ENCODE results near the gene TMEM209.
"Not testable (repeated sequence)": the region's sequence is repeated elsewhere in the genome, so short reads cannot be mapped to it uniquely, and the experiment has no call there.

TMEM209 gene

DNA sequence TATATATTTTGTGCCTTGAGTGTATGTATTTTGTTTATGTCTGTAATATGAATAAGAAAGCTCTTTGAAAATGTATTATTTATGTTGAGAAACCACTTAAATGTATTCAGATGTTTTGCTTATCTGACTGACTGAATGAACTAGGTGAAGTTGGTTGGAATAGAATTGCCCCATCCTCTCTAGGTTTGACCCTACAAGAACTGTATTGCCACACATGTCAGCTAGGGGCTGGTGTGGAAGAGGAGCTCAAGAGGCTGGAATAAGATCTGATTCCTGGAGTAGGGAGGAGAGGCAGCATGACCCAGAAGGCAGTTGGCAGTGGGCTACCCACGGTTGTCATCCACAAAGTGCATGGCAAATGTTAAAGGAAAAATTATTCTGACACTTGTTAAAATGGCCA lies 11.5 kb upstream of the TMEM209 start:
- no peak for DNase-seq

- no peak for DNase-seq
Measured at GRCh38 chr7:130216025-130216424, 10.8 kb upstream of the TMEM209 start.

DNA sequence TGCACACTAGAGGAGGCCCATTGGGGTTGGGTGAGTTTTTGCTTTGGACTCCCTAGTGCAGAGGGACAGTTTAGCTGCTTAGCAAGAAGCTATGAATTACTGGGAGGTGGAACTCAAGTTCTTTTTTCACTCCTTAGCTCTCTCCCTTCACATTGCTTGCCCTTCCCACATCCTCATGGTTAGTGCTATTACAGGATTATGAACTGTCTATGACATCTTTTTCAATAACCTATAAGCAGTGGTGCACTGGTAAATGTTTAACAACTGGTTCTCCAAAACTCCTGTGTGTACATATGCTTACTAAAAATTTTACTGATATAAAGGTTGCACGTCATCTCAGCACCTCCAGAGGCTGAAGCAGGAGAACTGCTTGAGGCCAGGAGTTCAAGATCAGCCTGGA lies 8.6 kb upstream of the TMEM209 start:
- DNase-seq = no peak

DNA sequence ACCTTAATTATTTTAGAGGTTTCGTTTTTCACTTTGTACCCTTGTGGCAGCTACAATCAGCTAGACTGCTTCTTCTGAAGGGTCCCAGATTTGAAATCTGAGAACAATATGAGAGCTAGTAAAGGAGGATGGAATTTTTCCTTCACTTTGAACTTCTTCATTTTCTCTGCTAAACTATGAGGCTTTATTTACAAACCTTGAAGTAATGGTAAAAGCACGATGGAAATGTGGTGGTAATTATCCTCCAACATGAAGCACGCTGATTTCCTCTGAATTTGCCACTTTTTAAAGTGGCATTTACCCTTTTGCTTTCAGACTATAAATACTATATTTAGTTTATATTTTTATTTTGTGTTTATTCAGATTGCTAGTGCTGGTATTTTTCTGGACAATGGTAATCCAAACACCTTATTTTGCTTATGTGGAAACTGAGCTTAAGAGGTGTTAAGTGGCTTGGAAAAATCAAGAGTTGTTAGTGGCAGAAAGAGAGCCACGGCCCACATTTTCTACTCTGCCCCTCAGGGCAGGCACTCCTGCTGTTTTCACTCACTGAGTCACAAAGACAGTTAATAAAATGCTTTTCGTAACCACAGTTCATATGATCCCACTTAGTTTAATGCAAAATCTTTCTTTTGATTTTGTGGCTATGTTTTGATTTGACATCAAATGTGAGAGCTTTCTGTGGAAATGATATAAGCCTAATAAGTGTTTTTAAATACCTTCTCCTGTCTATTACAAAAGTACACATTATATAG lies 5.2 kb upstream of the TMEM209 start:
- no peak for DNase-seq

GRCh38 chr7:130208516-130208915 lies 3.3 kb upstream of the TMEM209 start:
- DNase-seq = no peak

- no peak for DNase-seq
Measured at GRCh38 chr7:130207642-130208041, 2.4 kb upstream of the TMEM209 start, which contains the start of gene SSMEM1. Gene SSMEM1 (plus strand): TSS chr7:130207860. CDS start chr7:130207911, 51 bp downstream.

GRCh38 chr7:130207033-130207432 lies 1.8 kb upstream of the TMEM209 start:
- no peak for DNase-seq

DNA sequence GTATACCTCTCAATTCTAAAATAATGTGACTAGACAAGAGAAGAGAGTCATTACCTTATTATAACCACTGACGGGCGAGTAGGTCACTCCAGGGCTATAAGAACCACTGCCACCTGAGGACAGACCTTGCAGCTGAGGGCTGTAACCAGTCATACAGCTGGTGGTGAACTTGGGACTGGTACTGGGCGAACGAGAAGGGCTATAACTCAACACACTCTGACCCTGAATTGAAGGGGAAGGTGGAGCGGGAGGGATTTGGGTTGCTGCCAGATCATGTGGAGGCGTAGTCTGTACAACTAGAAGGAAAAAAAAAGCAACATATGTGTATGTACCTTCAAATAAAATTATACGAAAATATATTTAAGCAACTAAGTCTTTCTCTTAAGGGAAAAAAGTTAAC lies 3.4 kb downstream of the TMEM209 start:
- peak; percentile 88 for DNase-seq

GRCh38 chr7:130197094-130197493 lies 8.1 kb downstream of the TMEM209 start:
- no peak for DNase-seq

DNA sequence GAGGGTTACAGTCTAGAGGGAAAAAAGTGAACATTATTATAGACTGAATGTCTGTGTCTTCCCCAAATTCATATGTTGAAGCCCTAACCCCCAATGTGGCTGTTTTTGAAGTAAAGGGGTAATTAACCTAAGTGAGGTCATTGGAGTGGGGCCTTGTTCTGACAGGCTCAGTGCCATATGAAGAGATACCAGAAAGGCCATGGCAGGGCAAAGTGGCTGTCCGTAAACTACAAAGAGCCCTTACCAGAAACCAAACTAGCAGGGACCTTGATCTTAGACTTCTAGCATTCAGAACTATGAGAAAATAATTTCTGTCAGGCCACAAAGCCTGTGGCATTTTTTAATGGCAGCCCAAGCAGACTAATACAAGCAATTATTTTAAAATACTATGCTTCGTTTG lies 8.7 kb downstream of the TMEM209 start:
- no peak for DNase-seq

DNA sequence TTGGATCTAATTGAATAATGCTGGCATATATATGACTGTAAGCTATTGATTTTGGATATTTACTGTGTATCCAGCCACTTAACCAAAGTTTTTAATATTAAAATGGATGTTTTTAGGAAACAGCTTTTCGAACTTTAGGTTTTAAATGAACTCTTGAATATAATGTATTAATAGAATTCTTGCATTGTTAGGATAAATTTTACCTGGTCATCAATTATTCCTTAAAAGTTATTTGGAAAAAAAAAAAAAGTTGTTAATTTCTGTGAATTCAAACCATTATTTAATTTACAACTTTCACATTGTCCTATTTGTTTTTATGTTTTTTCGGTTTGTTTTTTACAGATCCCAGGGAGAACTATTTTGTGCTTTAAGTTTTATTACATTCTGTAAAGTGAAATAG lies 9.8 kb downstream of the TMEM209 start:
- DNase-seq = no peak

- no peak for DNase-seq
Measured at GRCh38 chr7:130191791-130192190, 13.4 kb downstream of the TMEM209 start.

- no peak for DNase-seq
Measured at GRCh38 chr7:130189343-130189742, 15.9 kb downstream of the TMEM209 start.

DNA sequence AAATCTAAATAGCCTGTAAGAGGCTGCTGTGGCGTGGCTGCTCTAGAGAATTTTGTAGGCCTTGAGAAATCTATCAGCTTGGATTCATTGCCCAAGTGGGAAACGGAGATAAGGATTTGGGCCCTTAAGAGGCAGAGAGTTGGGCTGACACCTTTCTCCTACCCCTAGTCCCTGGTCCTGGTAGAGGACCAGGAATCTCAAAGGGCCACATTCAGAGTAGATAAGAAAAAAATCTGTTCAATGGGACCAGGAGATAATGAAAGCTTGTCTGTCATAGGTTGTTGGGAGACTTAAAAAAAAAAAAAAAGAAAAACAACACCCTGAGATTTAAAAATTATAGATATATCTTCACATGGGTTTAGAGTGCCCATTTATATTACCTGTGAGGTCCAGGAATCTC lies 17.8 kb downstream of the TMEM209 start:
- no peak for DNase-seq

GRCh38 chr7:130184349-130184748 lies 20.9 kb downstream of the TMEM209 start:
- not testable (repeated sequence) for DNase-seq

- DNase-seq = no peak
Measured at GRCh38 chr7:130182990-130183389, 22.2 kb downstream of the TMEM209 start.

DNA sequence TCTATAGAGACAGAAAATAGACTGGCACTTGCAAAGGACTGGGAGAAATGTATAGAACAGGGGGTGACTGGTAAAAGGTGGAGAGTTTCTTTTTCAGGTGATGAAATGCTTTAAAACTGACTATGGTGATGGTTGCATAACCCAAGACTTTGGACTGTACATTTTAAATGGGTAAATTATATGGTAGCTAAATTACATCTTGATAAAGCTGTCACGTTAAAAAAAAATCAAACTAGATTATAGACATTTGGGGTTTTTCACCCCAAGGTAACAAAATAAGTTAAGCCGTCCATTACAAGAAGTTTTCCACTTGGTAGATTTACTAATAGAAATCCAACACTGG lies 24.0 kb downstream of the TMEM209 start:
- DNase-seq = no peak

DNA sequence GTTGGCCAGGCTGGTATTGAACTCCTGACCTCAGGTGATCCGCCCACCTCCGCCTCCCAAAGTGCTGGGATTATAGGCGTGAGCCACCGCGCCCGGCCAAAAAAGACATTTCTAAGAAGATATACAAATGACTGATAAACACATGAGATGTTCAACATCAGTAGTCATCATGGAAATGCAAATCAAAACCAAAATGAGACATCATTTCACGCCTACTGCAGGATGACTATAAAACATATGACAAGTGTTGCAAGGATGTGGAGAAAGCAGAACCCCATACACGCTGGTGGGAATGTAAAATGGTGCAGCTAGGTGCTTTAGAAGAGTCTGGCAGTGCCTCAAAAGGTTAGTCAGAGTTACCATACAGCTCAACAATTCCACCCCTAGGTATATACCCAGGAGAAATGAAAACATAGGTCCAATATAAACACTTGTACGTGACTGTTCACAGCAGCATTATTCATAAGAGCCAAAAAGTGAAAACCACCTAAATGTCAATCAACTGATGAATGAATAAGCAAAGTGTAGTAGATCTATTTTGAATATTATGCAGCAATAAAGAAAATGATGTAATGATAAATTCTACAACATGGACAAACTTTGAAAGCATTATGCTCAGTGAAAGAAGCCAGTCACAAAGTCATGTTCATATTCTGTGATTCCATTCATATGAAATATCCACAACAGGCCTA lies 24.5 kb downstream of the TMEM209 start:
- no peak for DNase-seq

DNA sequence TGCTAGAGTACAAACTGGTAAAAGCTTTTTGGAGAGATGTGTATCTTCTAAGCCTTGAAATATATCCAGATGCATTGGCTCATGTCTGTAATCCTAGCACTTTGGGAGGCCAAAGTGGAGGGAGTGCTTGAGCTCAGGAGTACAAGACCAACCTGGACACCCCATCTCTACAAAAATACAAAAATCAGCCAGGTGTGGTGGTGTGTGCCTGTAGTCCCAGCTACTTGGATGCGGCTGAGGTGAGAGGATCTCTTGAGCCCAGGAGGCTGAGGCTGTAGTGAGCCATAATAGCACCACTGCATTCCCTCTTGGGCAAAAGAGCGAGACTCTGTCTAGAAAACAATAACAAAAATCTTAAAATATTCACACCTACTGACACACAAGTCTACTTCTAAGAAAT lies 25.6 kb downstream of the TMEM209 start:
- no peak for DNase-seq

DNA sequence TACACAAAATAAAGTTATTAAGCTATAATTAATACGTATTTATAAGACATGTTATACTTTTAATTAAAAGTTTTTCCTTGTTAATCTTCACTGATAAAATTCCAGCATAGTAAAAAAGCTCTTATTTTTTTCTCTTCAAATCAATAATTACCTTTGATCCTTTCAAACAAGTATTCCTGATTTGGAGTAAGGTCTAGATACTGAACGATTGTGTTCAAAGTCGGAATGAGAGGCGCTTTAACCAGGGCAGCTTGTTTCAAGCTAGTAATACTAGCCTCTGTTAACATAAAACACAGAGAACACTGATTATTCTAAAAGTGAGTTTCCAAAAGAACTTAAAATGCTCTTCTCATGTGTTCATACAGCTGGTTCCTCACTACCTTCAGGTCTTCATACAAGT lies 27.0 kb downstream of the TMEM209 start:
- no peak for DNase-seq

GRCh38 chr7:130174237-130174959 lies 30.8 kb downstream of the TMEM209 start:
- no peak for DNase-seq

- no peak for DNase-seq
Measured at GRCh38 chr7:130162196-130162595, 43.0 kb downstream of the TMEM209 start.

DNA sequence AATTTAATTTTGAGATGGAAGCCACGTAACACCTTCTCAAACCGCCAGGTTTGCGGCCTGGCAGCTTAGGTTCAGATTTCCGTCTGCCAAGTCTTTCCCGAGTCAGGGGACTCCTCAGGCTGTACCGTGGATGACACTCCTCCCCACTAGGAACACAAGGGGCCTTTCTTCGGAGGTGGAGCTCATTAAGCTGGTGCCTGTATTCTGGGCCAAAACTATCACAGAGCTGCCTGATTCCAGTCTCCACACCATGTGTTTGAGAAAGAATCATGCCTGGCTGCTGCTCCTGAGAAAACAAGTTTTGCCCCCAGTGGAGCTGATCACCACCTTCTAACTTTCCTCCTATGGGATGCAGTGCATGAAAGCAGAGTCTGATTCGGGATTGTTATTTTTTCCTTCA lies 44.8 kb downstream of the TMEM209 start:
- DNase-seq = no peak

- DNase-seq = no peak
Measured at GRCh38 chr7:130160023-130160422, 45.2 kb downstream of the TMEM209 start.

All from NCI-H2081 treated with DMSO at 0.1 percent for 48 hours (cell line).